ENCODE measurements around the gene LRCH4. TPM values are rescaled to one million over a fixed set of nuclear protein-coding genes. Genes with fewer than 3 reads are reported as not detected.

LRCH4 gene
- polyA plus RNA-seq, 2 of the 4 experiments (the other 2 are of a cell fraction), result 5.5 to 17.1 TPM

- DNase-seq (ENCODE audit: low read depth in 1 of 2, low spot score in 1 of 2), result no peak
- Histone ChIP-seq H3K4me1 (peaks cover 15% of the 10 kb centered on the region; the same call in 2 of the 3 replicates), H3K27ac (no peak overlapping the region), H3K9me3 (no peaks in the 10 kb centered on the region), H3K4me2 (no peak overlapping the region), H3K4me3 (no peak overlapping the region)
- no peak for FAIRE-seq
- TF ChIP-seq USF2 (IDR thresholded peaks at IDR 0.05), result no peak
- 0 out of 2 replicates have a peak, but pooled peaks have one; percentile 32 for TF ChIP-seq POLR2AphosphoS2 (conservative IDR thresholded peaks at IDR 0.05; ENCODE audit: low read length)
- TF ChIP-seq CBX2 (IDR thresholded peaks at IDR 0.05; ENCODE audit: borderline replicate concordance, low read depth), result no peak
- no peak for TF ChIP-seq HEYL (CRISPR knock-in tag; IDR thresholded peaks at IDR 0.05)
- TF ChIP-seq CHD2 (IDR thresholded peaks at IDR 0.05; ENCODE audit: low read length, partially characterized antibody), result no peak
- no peak; a peak in 1 of 6 replicates for ATAC-seq
- WGBS (ENCODE audit: missing lambda C conversion rate), result 85% methylated on average over 17 of the region's 20 CpGs
- ChIA-PET CTCF (interaction anchor here (1.0 to 2.9 kb wide), 5 partner anchors 8 to 27 kb away, joined by 3 to 15 read pairs (median 4); no protein-coding TSS in a partner anchor), POLR2A (interaction anchor here (1.7 kb wide), 1 partner anchor 14 kb away, joined by 4 read pairs; the partner anchor contains the start of genes FBXO24 and LRCH4)
These were observed 13.5 kb downstream of the LRCH4 start for GRCh38 chr7:100572281-100572948.

DNA sequence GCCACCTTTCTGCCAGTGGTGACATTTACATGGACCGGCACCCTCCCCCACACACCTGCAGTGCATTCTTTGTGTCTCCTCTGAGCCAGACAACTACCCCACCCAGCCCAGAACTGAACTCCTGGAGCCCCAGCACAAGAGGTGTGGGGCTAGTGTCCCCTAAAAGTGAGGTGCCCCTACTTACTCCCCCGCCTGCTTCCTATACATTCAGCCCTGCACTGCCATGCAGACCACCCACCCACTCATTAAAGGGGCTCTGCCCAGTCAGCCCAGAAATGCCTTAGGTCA, 14.2 kb downstream of the LRCH4 start:
- POLR2A ChIA-PET, result interaction anchor here (1.5 kb wide), 1 partner anchor 14 kb away, joined by 5 read pairs; the partner anchor contains the start of gene FBXO24
- H3K9me3 ChIP-seq, result no peaks in the 10 kb centered on the region
- 94% methylated on average over 2 of the region's 2 CpGs for WGBS (ENCODE audit: missing lambda C conversion rate)
- H3K4me2 ChIP-seq, result no peak overlapping the region
- no peak overlapping the region; a peak in 1 of 6 replicates for H3K27ac ChIP-seq
- H3K4me3 ChIP-seq, result no peak overlapping the region
- H3K4me1 ChIP-seq, result peaks cover 15% of the 10 kb centered on the region; the same call in 2 of the 3 replicates
- TF ChIP-seq HEYL (CRISPR knock-in tag; IDR thresholded peaks at IDR 0.05), result no peak
- no peak for TF ChIP-seq EP300 (IDR thresholded peaks at IDR 0.05)
- TF ChIP-seq RARB (CRISPR knock-in tag; IDR thresholded peaks at IDR 0.05), result no peak
- TF ChIP-seq POLR2AphosphoS2 (conservative IDR thresholded peaks at IDR 0.05; ENCODE audit: low read length), result no peak
- TF ChIP-seq, protein P1, sequence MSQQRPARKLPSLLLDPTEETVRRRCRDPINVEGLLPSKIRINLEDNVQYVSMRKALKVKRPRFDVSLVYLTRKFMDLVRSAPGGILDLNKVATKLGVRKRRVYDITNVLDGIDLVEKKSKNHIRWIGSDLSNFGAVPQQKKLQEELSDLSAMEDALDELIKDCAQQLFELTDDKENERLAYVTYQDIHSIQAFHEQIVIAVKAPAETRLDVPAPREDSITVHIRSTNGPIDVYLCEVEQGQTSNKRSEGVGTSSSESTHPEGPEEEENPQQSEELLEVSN (IDR thresholded peaks at IDR 0.05; ENCODE audit: borderline replicate concordance, low read depth), result no peak
- TF ChIP-seq ZC3H11A (IDR thresholded peaks at IDR 0.05), result no peak
- TF ChIP-seq RNF2 (IDR thresholded peaks at IDR 0.05; ENCODE audit: borderline replicate concordance, low read depth), result no peak
- no peak for TF ChIP-seq NR3C1 (IDR thresholded peaks at IDR 0.05)
- no peak for TF ChIP-seq TFCP2L1 (CRISPR knock-in tag; IDR thresholded peaks at IDR 0.05)
- TF ChIP-seq FOXS1 (CRISPR knock-in tag; IDR thresholded peaks at IDR 0.05), result no peak
- no peak for TF ChIP-seq RCOR1 (IDR thresholded peaks at IDR 0.05; ENCODE audit: low read depth, low read length)
- TF ChIP-seq HOXB13 (CRISPR knock-in tag; IDR thresholded peaks at IDR 0.05; ENCODE audit: low read depth), result no peak
- no peak for TF ChIP-seq GATA3 (IDR thresholded peaks at IDR 0.05; ENCODE audit: borderline replicate concordance)
- no peak for TF ChIP-seq CHD2 (IDR thresholded peaks at IDR 0.05; ENCODE audit: low read length, partially characterized antibody)
- TF ChIP-seq, protein P2, sequence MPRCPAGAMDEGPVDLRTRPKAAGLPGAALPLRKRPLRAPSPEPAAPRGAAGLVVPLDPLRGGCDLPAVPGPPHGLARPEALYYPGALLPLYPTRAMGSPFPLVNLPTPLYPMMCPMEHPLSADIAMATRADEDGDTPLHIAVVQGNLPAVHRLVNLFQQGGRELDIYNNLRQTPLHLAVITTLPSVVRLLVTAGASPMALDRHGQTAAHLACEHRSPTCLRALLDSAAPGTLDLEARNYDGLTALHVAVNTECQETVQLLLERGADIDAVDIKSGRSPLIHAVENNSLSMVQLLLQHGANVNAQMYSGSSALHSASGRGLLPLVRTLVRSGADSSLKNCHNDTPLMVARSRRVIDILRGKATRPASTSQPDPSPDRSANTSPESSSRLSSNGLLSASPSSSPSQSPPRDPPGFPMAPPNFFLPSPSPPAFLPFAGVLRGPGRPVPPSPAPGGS (IDR thresholded peaks at IDR 0.05), result no peak
- no peak for TF ChIP-seq EHMT2 (IDR thresholded peaks at IDR 0.05; ENCODE audit: low read depth)
- CTCF ChIA-PET, result interaction anchor here (0.7 to 1.7 kb wide), 2 partner anchors 11 to 106 kb away, joined by 3 to 5 read pairs; no protein-coding TSS in a partner anchor
- ATAC-seq (no peak), FAIRE-seq (no peak), DNase-seq (ENCODE audit: low read depth in 1 of 2, low spot score in 1 of 2) (no peak)

All from A549 (cell line).